GM10248 (cell line): ENCODE data around the gene DAP3.
"Not testable (repeated sequence)": the region's sequence is repeated elsewhere in the genome, so short reads cannot be mapped to it uniquely, and the experiment has no call there.

Experiments used
- CTCF ChIA-PET: fragments of 300-600 bp; sonication (Branson Sonifier 250); formaldehyde crosslinking; extraction: SDS; loops from one replicate; lab custom pipeline; 2021; ENCODE audit warnings: antibody characterized with exemption; lab: Yijun Ruan, JAX
- POLR2A ChIA-PET: fragments of 350-650 bp; sonication (Branson Sonifier 250); formaldehyde crosslinking; extraction: SDS; loops from one replicate; lab custom pipeline; 2020; ENCODE audit warnings: antibody characterized with exemption; lab: Yijun Ruan, JAX
- DNase-seq: peaks from one replicate; pipeline ENCODE4 v3.0.0; 2012; ENCODE audit errors: extremely low spot score
- TF ChIP-seq, protein P1 (sequence below): IDR thresholded peaks from 2 replicates; pipeline ENCODE4 v1.5.1; 2012; ENCODE audit warnings: mild to moderate bottlenecking, low read depth; ENCODE audit errors: extremely low read depth, missing control alignments, control extremely low read depth

Gene DAP3

DNA sequence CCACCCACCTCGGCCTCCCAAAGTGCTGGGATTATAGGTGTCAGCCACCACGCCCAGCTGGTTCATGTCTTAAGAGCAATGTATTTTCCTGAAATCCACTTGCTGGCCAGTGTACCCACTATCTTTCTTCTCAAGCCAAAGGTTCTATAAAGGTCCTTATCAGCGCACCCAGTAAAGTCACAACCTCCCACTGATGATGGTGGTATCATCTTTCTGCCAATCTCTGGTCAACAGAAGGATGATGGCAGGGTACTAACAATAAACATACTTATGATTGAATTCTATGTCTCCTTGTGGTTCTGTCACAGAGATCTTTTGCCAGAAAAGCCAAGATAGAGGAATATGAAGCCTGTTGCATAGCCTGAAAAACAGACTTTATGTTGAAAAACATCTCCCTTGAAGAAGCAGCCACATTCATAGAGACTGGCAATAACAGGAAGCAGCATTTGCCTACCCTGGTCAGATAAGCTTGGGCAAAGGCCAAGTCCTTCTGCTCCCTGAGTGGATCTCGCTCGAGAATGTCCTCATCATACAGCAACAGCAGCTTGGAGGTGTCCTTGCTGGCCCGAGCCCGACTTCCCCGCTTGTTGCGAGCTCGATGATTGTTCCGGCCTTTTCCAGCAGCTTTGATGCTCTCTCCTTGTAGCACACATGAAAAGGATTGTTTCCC, 73.0 kb downstream of the DAP3 start:
- DNase-seq = no peak
- ChIA-PET POLR2A (no interaction called here), CTCF (no interaction called here)
- TF ChIP-seq, protein P1, sequence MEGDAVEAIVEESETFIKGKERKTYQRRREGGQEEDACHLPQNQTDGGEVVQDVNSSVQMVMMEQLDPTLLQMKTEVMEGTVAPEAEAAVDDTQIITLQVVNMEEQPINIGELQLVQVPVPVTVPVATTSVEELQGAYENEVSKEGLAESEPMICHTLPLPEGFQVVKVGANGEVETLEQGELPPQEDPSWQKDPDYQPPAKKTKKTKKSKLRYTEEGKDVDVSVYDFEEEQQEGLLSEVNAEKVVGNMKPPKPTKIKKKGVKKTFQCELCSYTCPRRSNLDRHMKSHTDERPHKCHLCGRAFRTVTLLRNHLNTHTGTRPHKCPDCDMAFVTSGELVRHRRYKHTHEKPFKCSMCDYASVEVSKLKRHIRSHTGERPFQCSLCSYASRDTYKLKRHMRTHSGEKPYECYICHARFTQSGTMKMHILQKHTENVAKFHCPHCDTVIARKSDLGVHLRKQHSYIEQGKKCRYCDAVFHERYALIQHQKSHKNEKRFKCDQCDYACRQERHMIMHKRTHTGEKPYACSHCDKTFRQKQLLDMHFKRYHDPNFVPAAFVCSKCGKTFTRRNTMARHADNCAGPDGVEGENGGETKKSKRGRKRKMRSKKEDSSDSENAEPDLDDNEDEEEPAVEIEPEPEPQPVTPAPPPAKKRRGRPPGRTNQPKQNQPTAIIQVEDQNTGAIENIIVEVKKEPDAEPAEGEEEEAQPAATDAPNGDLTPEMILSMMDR = no peak

DNA sequence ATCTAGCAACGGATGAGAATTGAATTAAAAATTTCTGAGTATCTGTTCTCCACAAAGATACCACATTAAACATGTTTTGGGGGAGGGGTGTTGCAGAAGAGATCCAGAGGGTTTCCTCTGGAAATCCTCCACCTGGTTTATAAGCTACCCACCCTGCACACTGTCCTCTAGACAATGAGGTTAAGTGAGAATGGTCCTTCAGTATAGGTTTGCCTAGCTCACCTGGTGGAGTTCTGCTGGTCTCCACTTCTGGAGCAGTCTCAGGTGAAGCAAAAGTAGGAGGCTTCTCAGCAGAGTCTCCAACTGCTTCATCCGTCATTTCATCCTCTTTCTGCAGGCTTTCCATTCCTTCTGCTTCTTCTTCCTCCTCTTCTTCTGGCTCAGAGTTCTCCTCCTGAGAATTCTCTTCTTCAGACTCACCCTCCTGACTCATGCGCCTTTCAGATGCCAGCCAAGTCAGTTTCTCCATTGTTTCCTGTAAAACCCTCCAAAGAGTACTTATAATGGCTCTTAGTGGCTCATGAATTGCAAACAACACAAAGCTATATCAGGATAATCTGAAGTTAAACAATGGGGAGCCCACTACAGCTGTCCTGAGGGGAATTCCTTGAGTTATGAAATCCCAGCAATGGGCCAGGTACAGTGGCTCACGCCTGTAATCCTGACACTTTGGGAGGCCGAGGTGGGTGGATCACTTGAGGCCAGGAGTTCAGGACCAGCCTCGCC, 74.4 kb downstream of the DAP3 start:
- POLR2A ChIA-PET, DNase-seq: not testable (repeated sequence)
- CTCF ChIA-PET = interaction anchor here (0.9 kb wide), 1 partner anchor 46 kb away, joined by 3 read pairs; no protein-coding TSS in a partner anchor

DNA sequence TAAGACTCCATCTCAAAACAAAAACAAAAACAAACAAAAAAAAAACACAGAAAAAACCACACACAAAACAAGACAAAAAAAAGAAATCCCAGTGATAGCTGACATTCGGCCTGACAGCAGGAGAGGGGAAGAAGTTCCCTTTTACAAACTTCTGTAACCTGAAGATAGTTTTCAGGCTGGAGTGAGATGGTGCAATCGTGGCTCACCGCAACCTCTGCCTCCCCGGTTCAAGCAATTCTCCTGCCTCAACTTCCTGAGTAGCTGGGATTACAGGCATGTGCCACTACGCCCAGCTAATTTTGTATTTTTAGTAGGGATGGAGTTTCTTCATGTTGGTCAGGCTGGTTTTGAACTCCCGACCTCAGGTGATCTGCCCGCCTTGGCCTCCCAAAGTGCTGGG, 75.1 kb downstream of the DAP3 start:
- POLR2A ChIA-PET, DNase-seq: not testable (repeated sequence)
- CTCF ChIA-PET = interaction anchor here (0.9 kb wide), 1 partner anchor 47 kb away, joined by 3 read pairs; no protein-coding TSS in a partner anchor

DNA sequence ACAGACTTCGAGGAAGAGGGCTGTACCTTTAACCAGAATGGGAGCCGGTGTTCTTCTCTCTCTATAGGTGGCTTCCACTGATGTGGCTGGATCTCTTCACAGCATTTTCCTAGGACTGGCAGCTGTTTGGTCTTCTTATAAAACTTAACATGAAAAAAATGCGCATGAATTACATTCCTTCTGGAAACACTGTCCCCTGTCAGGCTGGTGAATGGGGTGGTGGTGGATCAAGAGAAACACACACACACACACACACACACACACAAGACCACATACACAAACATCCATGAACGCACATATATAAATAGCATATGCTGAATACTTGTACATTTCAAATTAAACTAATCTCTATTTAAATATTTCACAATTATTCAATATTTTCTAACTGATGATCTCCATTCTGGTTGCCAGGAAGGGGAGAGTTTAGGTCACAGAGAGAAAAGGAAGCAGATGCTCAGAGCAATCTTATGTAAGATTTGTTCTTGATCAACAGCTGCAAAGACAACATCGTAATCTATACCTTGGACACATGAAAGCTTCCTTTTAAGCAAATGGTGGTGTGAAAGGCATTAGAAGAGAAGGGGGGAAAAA, 78.6 kb downstream of the DAP3 start:
- DNase-seq, POLR2A ChIA-PET, CTCF ChIA-PET: not testable (repeated sequence)

DNA sequence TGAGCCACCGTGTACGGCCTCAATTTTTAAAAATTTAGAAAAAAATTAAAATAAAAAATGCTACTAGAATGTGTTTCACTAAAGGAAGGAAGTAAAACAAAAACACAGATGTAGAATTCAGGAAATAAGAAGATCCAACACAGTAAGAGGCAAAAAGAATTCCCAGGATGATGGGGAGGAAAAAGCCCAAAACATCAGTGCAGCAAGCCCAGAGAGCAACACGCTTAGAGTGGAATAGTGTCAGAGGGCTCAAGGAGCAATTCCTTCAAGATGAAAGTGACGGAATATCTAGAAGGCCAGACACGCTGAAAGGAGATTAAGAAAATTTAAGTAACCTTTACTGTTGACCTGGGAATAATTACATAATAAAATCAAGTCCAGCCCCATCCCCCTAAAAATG, 80.4 kb downstream of the DAP3 start:
- CTCF ChIA-PET = interaction anchor here (1.2 kb wide), 1 partner anchor 9 kb away, joined by 3 read pairs; no protein-coding TSS in a partner anchor
- TF ChIP-seq, protein P1 = no peak
- no peak for DNase-seq
- POLR2A ChIA-PET = interaction anchor here (0.7 kb wide), 1 partner anchor 33 kb away, joined by 6 read pairs; no protein-coding TSS in a partner anchor

DNA sequence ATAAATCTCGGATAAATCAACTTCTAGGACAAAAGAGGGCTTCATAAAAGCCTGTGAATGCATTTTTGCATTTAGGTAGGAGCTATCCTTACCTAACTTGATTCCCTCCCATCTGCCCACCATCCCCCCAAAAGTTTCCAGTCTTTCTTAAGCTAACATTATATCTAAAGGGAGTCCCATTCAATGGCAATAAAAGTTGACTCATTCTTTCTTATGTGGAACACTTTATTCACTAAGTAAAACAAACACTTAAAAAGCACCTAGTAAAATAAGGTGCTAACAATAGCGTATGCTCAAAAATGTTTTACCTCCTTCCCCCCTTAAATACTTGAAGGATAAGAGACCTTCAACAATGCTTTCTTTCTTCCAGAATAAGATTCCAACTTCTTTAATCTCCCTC, 84.3 kb downstream of the DAP3 start:
- POLR2A ChIA-PET = no interaction called here
- CTCF ChIA-PET = no interaction called here
- TF ChIP-seq, protein P1 = no peak
- DNase-seq = no peak

DNA sequence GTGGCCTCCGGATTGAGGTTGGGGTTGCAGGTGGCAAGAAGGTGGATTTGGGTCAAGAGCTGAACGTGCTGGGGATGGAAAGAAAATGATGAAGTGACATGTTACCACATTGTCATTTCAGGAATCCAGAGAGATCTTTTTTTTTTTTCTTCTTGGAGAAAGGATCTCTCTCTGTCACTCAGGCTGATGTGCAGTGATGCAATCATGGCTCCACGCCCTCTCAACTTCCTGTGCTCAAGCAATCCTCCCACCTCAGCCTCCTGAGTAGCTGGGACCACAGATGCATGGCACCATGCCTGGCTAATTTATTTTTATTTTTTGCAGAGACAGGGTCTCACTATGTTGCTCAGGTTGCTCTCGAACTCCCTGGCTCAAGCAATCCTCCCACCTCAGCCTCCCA, 87.5 kb downstream of the DAP3 start:
- TF ChIP-seq, protein P1 = no peak
- CTCF ChIA-PET = interaction anchor here (1.2 kb wide), 1 partner anchor 40 kb away, joined by 4 read pairs; no protein-coding TSS in a partner anchor
- DNase-seq = no peak
- POLR2A ChIA-PET = no interaction called here

DNA sequence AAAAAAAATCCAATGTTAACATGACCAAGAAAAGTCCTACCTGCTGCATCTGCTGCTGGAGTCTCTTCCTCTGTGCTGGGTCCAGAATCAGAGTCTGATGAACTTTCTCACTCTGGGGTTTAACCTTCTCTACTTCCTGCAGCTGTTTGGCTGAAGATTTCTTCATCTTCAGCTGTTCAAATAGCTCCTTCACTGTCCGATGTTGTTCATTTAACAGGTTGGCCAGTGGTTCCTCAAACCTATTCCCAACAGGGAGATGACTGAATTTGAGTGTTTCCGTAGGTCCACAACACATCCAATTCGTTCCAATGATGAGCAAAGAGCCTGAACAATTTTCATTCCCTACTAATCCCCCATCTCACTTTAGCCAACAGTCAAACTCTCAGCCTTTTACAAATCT, 88.7 kb downstream of the DAP3 start:
- DNase-seq = no peak
- ChIA-PET CTCF (interaction anchor here (1.2 to 1.3 kb wide), 2 partner anchors 29 to 39 kb away, joined by 3 to 4 read pairs; no protein-coding TSS in a partner anchor), POLR2A (interaction anchor here (0.6 kb wide), 1 partner anchor 23 kb away, joined by 6 read pairs; no protein-coding TSS in a partner anchor)

More for the DNA sequence above, 88.7 kb downstream of the DAP3 start:
- TF ChIP-seq, protein P1 = no peak
